K562 (cell line): ENCODE results near the gene QKI. TPM values are rescaled to one million over a fixed set of nuclear protein-coding genes. Genes with fewer than 3 reads are reported as not detected.

ENCODE experiments used
- ATAC-seq: fragments of 200-7000 bp; cut with Tn5 transposase; 3 replicates; pipeline ENCODE4 v1.9.1; 2020; ENCODE audit warnings: moderate library complexity
- BruUV-seq: library from RNA; stranded (reverse); fragments of 400-500 nt; replicated peaks from 2 replicates; lab custom pipeline; 2021; lab: Mats Ljungman, UMichigan
- CTCF ChIA-PET: fragments of 300-600 bp; formaldehyde crosslinking; extraction: SDS; loops from one replicate; lab custom pipeline; 2021; ENCODE audit warnings: low intra/inter-chr PET ratio; lab: Yijun Ruan, JAX
- POLR2A ChIA-PET: fragments of 300-600, 350-650 bp; sonication (Branson Sonifier 250); formaldehyde crosslinking; extraction: SDS; loops from one replicate; lab custom pipeline; 2021; ENCODE audit warnings: antibody characterized with exemption, inconsistent platforms; lab: Yijun Ruan, JAX
- DNase-seq, 4 experiments: peaks; one replicate each; pipeline versions ENCODE4 v3.0.0 to v3.0.0-alpha.2; 2011 to 2018; ENCODE audit warnings: low spot score in 3 of 4, mixed read lengths in 3 of 4; ENCODE audit errors: extremely low read depth in 1 of 4
- FAIRE-seq: peaks from 2 replicates; lab custom pipeline; 2011; peaks lifted over from hg19 to GRCh38; lab: Jason Lieb, UNC
- H2AFZ ChIP-seq: 2 replicates; pipeline ENCODE4 v1.6.0; 2011; ENCODE audit warnings: low read depth, low read length, control low read depth, inconsistent platforms
- H3K27ac ChIP-seq: fragments of 200-600 bp; 3 replicates; pipeline ENCODE4 v1.8.0; 2011; ENCODE audit warnings: low read depth, mild to moderate bottlenecking, control low read depth, inconsistent platforms, low read length, moderate library complexity, mixed read lengths; ENCODE audit errors: extremely low read depth
- H3K27me3 ChIP-seq, 2 experiments: fragments of 300-600 bp in 1 of 2; 2 replicates in 1 of 2; 3 replicates in 1 of 2; pipeline versions ENCODE4 v1.6.0 to v1.8.0; 2011; ENCODE audit warnings: inconsistent platforms in 2 of 2, low read length in 2 of 2, mild to moderate bottlenecking in 1 of 2, mixed read lengths in 1 of 2, moderate library complexity in 1 of 2; ENCODE audit not compliant: control insufficient read depth in 2 of 2, insufficient read depth in 2 of 2
- H3K36me3 ChIP-seq: fragments of 300-600 bp; 3 replicates; pipeline ENCODE4 v1.8.0; 2011; ENCODE audit warnings: mild to moderate bottlenecking, low read length, inconsistent platforms; ENCODE audit not compliant: control insufficient read depth, insufficient read depth
- H3K4me1 ChIP-seq, 2 experiments: fragments of 200-600 bp in 1 of 2; replicated peaks in 1 of 2; 2 replicates in 1 of 2; 3 replicates in 1 of 2; pipeline versions ENCODE4 v1.5.1 to v1.8.0; 2011; ENCODE audit warnings: inconsistent platforms in 2 of 2, low read length in 2 of 2, mild to moderate bottlenecking in 1 of 2, mixed read lengths in 1 of 2, moderate library complexity in 1 of 2; ENCODE audit not compliant: control insufficient read depth in 2 of 2, insufficient read depth in 2 of 2
- H3K4me2 ChIP-seq: 2 replicates; pipeline ENCODE4 v1.6.1; 2011; ENCODE audit warnings: low read length, control low read depth, inconsistent platforms, mixed read lengths; ENCODE audit not compliant: insufficient read depth
- H3K4me3 ChIP-seq: fragments of 200-600 bp; sonication (generic), shearing (Covaris generic); 2 replicates; pipeline ENCODE4 v1.5.1; 2016; ENCODE audit warnings: control low read depth, inconsistent platforms
- H3K79me2 ChIP-seq: fragments of 200-600 bp; 3 replicates; pipeline ENCODE4 v1.8.0; 2011; ENCODE audit warnings: low read length, inconsistent platforms; ENCODE audit not compliant: control insufficient read depth, insufficient read depth
- H3K9ac ChIP-seq, 2 experiments: 2 replicates each; pipeline versions ENCODE4 v1.6.0 to v1.6.1; 2011; ENCODE audit warnings: low read depth in 2 of 2, low read length in 2 of 2, control low read depth in 1 of 2, inconsistent platforms in 1 of 2, mild to moderate bottlenecking in 1 of 2, mixed read lengths in 1 of 2; ENCODE audit not compliant: insufficient read depth in 1 of 2
- H3K9me1 ChIP-seq: one replicate; pipeline ENCODE4 v1.6.0; 2011; ENCODE audit warnings: inconsistent platforms, mild to moderate bottlenecking, low read length, moderate library complexity; ENCODE audit not compliant: control insufficient read depth, insufficient read depth
- H3K9me3 ChIP-seq: replicated peaks from 2 replicates; pipeline ENCODE4 v1.5.1; 2011; ENCODE audit warnings: low read depth, low read length, inconsistent platforms; ENCODE audit not compliant: control insufficient read depth, insufficient read depth
- H4K20me1 ChIP-seq: replicated peaks from 2 replicates; pipeline ENCODE4 v1.6.1; 2011; ENCODE audit warnings: low read length, inconsistent platforms, mixed read lengths; ENCODE audit not compliant: control insufficient read depth, insufficient read depth
- ZC3H8 ChIP-seq: fragments of 450-650 bp; IDR thresholded peaks from 2 replicates; pipeline ENCODE4 v1.6.1; 2017
- ZNF511 ChIP-seq: sonication (generic); formaldehyde crosslinking; IDR thresholded peaks from 2 replicates; pipeline ENCODE4 v1.8.0; 2022; ENCODE audit warnings: mild to moderate bottlenecking, missing genetic modification reagents
- WGBS: fragments of 100-300 bp; shearing (Covaris generic); methylation state at CpG from one replicate; pipeline ENCODE4 v1.1.6; 2016; ENCODE audit warnings: low coverage, mixed read lengths; ENCODE audit not compliant: insufficient coverage; ENCODE audit errors: missing lambda C conversion rate; 5-methylcytosine and 5-hydroxymethylcytosine counted together
- in situ Hi-C: fragments of 300-500 bp; cut with MboI; formaldehyde crosslinking; loops from 4 replicates; pipeline ENCODE4 v1.15.0; 2018; ENCODE audit warnings: inconsistent platforms, mixed read lengths
- intact Hi-C: fragments of 100-400 bp; cut with micrococcal nuclease; formaldehyde crosslinking; loops from 2 replicates; pipeline ENCODE4 v1.14.2; 2022
- polyA plus RNA-seq, 8 experiments: library from polyadenylated mRNA; depleted of rRNA in 4 of 8; stranded (reverse) in 5 of 8; unstranded in 3 of 8; fragments of >200 nt; fragmentation: Nextera tagmentation in 2 of 8; fragmentation: Illumina TruSeq in 1 of 8; extraction: Ambion mirVana in 2 of 8; extraction: Trizol in 1 of 8; gene quantifications; 2 replicates each; pipeline versions ENCODE4 v1.2.1 to v1.2.3, GENCODE V29; 2011 to 2014; ENCODE audit warnings: inconsistent platforms in 1 of 8, missing spikeins in 1 of 8
- total RNA-seq, 7 experiments: library from RNA; depleted of rRNA in 6 of 7; stranded (reverse); fragments of >200 nt in 6 of 7; fragmentation: Illumina TruSeq in 2 of 7; extraction: Trizol in 2 of 7; gene quantifications; 2 replicates each; pipeline versions ENCODE4 v1.2.1 to v1.2.3, GENCODE V29; 2011 to 2021; ENCODE audit warnings: low replicate concordance in 1 of 7

The QKI gene
- total and polyA plus RNA-seq, 9 of the 15 experiments (the other 6 are each of a cell fraction or from before 2014, with no cell fraction given): 20.4 to 215 (median 123) TPM

DNA sequence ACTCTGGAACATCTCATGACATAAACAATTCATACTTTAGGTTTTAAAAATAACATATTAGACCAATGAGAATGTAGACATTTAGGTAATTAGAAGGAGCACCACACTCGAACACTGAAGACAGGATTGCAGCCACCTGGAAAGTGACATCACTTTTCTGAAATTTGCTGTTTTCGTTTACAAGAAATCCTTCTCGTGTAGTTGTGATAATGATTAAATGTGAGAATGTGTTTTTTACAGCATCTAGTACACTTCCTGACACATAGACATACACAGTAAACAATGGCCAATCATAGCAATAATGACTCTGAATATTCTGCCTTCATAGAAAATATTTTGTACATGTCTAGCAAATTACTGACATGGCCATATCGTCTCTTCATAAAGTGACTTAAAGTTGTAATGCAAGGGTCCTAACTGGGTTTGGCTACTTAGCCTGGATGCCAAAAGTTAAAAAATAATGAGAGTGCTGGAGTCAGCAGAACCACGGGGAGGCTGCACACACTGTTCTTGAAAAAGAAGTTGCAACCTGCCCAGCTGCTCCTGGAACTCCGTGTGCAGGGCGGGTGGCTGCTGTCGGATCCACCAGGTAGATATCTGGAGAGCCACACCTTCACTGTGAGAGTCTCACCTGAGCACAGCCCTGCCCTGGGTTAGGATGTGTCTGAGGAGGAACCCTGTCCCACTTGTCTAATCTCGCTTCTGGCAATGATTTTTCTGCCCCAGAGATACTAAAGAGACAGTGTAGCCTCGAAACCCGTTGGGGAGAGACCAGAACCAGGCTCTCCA lies 212.9 kb downstream of the QKI start:
- Histone ChIP-seq H3K36me3 (no peaks in the 10 kb centered on the region), H3K4me1 (peaks cover 0 to 2% of the 10 kb centered on the region in 2 experiments; a peak in 2 of 5 replicates), H4K20me1 (no peaks in the 10 kb centered on the region), H3K27me3 (peaks cover 0 to 13% of the 10 kb centered on the region in 2 experiments; a peak in 1 of 5 replicates), H3K4me3 (no peak overlapping the region), H3K79me2 (no peaks in the 10 kb centered on the region), H3K9me3 (no peaks in the 10 kb centered on the region), H3K9ac (no peak overlapping the region)
- in situ Hi-C loops: no loop called here
- ATAC-seq (peak; percentile 58), DNase-seq (no peak), FAIRE-seq (peak; percentile 56)
- POLR2A ChIA-PET: no interaction called here
- BruUV-seq: no TSS peak
- intact Hi-C loops: no loop called here
- TF ChIP-seq ZC3H8: no peak
- TF ChIP-seq ZNF511 (CRISPR knock-in tag): no peak
- TF ChIP-seq, all 486 proteins: peak for 0
- Histone ChIP-seq H2AFZ (no peak overlapping the region), H3K9me1 (no peaks in the 10 kb centered on the region), H3K4me2 (no peak overlapping the region), H3K27ac (no peak overlapping the region)
- 9% methylated on average over 11 of the region's 11 CpGs for WGBS
- CTCF ChIA-PET: no interaction called here
